ENCODE data around the gene HCK.

DNA sequence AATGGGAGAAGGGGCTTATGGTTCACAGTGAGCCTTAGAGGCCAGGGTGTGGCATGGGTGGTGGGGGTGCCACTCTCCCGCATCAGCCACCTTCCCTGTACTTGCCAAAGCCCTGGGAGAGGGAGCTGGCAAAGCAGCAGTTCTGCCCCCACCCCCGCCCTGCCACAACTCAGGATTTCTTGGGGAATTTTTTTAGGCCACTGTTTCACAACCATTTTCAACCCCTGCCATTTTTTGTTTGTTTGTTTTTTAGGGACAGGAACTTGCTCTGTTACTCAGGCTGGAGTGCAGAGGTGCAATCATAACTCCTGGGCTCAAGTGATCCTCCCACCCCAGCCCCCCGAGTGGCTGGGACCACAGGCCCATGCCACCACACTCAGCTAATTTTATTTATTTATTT is 35.0 kb downstream of the HCK start:
- TF ChIP-seq, protein P1, sequence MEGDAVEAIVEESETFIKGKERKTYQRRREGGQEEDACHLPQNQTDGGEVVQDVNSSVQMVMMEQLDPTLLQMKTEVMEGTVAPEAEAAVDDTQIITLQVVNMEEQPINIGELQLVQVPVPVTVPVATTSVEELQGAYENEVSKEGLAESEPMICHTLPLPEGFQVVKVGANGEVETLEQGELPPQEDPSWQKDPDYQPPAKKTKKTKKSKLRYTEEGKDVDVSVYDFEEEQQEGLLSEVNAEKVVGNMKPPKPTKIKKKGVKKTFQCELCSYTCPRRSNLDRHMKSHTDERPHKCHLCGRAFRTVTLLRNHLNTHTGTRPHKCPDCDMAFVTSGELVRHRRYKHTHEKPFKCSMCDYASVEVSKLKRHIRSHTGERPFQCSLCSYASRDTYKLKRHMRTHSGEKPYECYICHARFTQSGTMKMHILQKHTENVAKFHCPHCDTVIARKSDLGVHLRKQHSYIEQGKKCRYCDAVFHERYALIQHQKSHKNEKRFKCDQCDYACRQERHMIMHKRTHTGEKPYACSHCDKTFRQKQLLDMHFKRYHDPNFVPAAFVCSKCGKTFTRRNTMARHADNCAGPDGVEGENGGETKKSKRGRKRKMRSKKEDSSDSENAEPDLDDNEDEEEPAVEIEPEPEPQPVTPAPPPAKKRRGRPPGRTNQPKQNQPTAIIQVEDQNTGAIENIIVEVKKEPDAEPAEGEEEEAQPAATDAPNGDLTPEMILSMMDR (IDR thresholded peaks at IDR 0.05; ENCODE audit: insufficient read depth, low read length, poor library complexity, severe bottlenecking), result no peak
- no peak for TF ChIP-seq EZH2phosphoT487 (conservative IDR thresholded peaks at IDR 0.05; ENCODE audit: low read length)
